ENCODE data around the gene NHLRC1.

NHLRC1 gene

DNA sequence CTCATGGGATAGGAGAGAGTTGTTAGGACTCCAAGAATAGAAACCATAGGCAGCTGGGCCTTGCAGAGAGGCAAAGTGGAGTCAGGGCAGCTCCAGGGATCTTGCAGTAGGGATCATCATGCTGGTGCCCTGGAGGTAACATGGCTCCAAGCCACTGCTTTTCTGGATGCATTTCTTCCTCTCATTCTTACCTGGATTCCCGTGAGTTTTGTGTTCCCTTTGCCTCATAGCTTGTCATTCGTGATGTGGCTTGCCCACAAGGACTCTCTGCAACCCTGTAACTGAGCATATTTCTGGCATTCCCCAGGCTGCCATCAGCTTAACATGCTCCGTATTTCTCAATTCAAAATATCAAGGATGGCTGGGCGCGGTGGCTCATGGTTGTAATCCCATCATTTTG lies 5.3 kb downstream of the NHLRC1 start:
- no peak for TF ChIP-seq POLR2A (IDR thresholded peaks at IDR 0.05; ENCODE audit: low read length)
- TF ChIP-seq GATA1 (IDR thresholded peaks at IDR 0.05; ENCODE audit: low read depth, low read length) = no peak
- no peak for DNase-seq

- DNase-seq = no peak
- TF ChIP-seq POLR2A (IDR thresholded peaks at IDR 0.05; ENCODE audit: low read length) = no peak
- TF ChIP-seq GATA1 (IDR thresholded peaks at IDR 0.05; ENCODE audit: low read depth, low read length) = no peak
Observed at GRCh38 chr6:18115356-18115755, 7.1 kb downstream of the NHLRC1 start.

DNA sequence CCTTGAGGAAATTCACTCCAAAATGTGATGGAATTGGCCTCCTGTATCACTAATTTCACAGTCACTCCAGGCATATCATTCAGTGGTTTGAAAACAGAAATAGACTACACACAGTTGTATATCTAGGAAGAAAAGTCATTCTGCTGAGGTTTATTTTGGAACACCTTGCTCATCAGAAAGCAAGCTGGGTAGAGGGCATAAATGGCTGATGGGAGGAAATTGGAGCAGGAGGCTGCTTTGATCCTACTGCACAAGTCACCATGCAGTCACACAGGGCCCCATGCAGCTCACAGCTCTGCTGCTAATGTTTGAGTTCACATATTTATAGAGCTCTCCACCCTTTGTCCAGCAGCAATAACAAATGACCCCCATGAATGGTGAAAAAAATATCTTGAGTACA lies 12.3 kb downstream of the NHLRC1 start:
- no peak for TF ChIP-seq GATA1 (IDR thresholded peaks at IDR 0.05; ENCODE audit: low read depth, low read length)
- no peak for TF ChIP-seq POLR2A (IDR thresholded peaks at IDR 0.05; ENCODE audit: low read length)
- DNase-seq = no peak

GRCh38 chr6:18107061-18107460 lies 15.4 kb downstream of the NHLRC1 start:
- DNase-seq = no peak
- TF ChIP-seq GATA1 (IDR thresholded peaks at IDR 0.05; ENCODE audit: low read depth, low read length) = no peak
- no peak for TF ChIP-seq POLR2A (IDR thresholded peaks at IDR 0.05; ENCODE audit: low read length)

- no peak for DNase-seq
- TF ChIP-seq POLR2A (IDR thresholded peaks at IDR 0.05; ENCODE audit: low read length) (no peak), GATA1 (IDR thresholded peaks at IDR 0.05; ENCODE audit: low read depth, low read length) (no peak)
Observed at GRCh38 chr6:18102783-18103509, 19.5 kb downstream of the NHLRC1 start.

DNA sequence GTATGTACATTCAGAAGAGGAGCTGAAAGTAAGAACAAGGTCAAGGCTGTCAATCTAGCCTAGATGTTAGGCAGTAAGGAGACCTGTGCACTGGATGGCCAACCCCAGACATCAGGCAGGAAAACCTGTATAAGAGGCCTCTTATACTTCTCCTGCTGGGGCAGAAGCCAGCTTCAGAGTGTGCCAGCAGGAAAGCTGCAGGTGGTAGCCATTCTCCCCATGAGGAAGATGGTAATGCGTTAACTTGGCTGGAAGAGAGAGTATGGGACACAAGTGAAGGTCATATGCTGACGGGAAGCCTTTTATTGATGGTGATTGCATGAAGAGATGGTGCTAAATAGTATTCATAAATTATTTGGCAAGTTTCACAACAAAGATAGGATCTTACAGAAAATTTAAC lies 20.6 kb downstream of the NHLRC1 start:
- TF ChIP-seq GATA1 (IDR thresholded peaks at IDR 0.05; ENCODE audit: low read depth, low read length) (no peak), POLR2A (IDR thresholded peaks at IDR 0.05; ENCODE audit: low read length) (no peak)
- no peak for DNase-seq

- DNase-seq = no peak
- TF ChIP-seq POLR2A (IDR thresholded peaks at IDR 0.05; ENCODE audit: low read length) = no peak
- no peak for TF ChIP-seq GATA1 (IDR thresholded peaks at IDR 0.05; ENCODE audit: low read depth, low read length)
Observed at GRCh38 chr6:18101271-18101670, 21.2 kb downstream of the NHLRC1 start.

DNA sequence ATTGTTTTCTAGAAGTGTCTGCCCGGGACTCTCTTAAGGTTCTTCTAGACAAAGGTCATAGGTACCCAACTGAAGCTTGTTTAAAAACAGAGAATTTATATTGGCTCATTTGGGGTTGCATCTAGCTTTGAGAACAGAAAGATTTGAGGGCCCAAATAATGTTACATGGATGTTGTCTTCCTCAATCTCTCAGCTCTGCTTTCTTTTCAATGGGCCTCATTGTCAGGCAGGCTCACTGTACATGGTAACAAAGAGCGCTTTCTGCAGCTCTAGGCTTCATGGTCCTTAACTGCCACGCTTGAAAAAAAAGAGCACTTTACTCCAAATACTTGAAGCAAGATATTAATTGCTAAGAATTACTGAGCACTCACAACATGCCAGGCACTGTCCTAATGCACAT lies 22.2 kb downstream of the NHLRC1 start:
- no peak for DNase-seq
- no peak for TF ChIP-seq GATA1 (IDR thresholded peaks at IDR 0.05; ENCODE audit: low read depth, low read length)
- TF ChIP-seq POLR2A (IDR thresholded peaks at IDR 0.05; ENCODE audit: low read length) = no peak

DNA sequence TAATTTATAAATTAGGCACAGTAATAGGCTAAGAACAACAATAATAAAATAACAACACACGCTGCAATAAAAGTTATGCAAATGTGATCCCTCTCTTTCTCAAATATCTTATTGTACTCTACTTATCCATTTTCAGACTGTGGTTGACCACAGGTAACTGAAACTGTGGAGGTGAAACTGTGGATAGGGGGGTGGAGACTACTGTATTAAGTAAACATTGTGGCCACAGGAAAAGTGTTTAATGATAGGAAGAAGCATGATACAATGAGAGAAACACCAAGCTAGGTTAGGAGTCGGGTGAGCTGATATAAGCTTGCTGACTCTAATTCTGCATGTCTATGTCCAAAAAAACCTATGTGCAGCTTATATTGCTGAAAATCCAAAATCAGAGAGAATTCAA lies 23.0 kb downstream of the NHLRC1 start:
- DNase-seq = no peak
- TF ChIP-seq GATA1 (IDR thresholded peaks at IDR 0.05; ENCODE audit: low read depth, low read length) = no peak
- TF ChIP-seq POLR2A (IDR thresholded peaks at IDR 0.05; ENCODE audit: low read length) = no peak

DNA sequence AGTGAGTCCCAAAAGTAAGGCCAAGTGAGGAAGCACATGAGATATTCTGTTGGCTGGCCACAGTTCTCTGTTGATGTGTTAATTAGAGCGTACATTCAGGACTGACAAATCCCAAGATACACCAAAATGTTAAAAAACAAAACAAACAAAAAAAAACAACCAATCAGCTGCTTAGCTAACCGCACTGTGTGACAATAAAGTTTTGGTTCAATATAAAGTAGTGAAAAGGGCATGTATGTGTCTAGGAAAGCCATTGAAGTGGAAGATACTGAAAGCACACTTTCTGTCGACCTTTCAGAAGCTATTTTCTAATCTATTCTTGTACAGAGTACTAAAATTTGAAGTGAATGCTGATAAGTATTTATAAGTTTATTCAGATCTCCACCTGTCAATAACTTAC lies 26.1 kb downstream of the NHLRC1 start:
- DNase-seq = no peak
- TF ChIP-seq POLR2A (IDR thresholded peaks at IDR 0.05; ENCODE audit: low read length) = no peak
- TF ChIP-seq GATA1 (IDR thresholded peaks at IDR 0.05; ENCODE audit: low read depth, low read length) = no peak

GRCh38 chr6:18091382-18091781 lies 31.1 kb downstream of the NHLRC1 start:
- DNase-seq = no peak
- TF ChIP-seq POLR2A (IDR thresholded peaks at IDR 0.05; ENCODE audit: low read length) (no peak), GATA1 (IDR thresholded peaks at IDR 0.05; ENCODE audit: low read depth, low read length) (no peak)

- DNase-seq = peak; percentile 31 to 64
- TF ChIP-seq POLR2A (IDR thresholded peaks at IDR 0.05; ENCODE audit: low read length) (no peak), GATA1 (IDR thresholded peaks at IDR 0.05; ENCODE audit: low read depth, low read length) (no peak)
Observed at GRCh38 chr6:18090349-18090786, 32.1 kb downstream of the NHLRC1 start.

- DNase-seq = no peak
- TF ChIP-seq GATA1 (IDR thresholded peaks at IDR 0.05; ENCODE audit: low read depth, low read length) = no peak
- TF ChIP-seq POLR2A (IDR thresholded peaks at IDR 0.05; ENCODE audit: low read length) = no peak
Observed at GRCh38 chr6:18088419-18089296, 33.8 kb downstream of the NHLRC1 start.

DNA sequence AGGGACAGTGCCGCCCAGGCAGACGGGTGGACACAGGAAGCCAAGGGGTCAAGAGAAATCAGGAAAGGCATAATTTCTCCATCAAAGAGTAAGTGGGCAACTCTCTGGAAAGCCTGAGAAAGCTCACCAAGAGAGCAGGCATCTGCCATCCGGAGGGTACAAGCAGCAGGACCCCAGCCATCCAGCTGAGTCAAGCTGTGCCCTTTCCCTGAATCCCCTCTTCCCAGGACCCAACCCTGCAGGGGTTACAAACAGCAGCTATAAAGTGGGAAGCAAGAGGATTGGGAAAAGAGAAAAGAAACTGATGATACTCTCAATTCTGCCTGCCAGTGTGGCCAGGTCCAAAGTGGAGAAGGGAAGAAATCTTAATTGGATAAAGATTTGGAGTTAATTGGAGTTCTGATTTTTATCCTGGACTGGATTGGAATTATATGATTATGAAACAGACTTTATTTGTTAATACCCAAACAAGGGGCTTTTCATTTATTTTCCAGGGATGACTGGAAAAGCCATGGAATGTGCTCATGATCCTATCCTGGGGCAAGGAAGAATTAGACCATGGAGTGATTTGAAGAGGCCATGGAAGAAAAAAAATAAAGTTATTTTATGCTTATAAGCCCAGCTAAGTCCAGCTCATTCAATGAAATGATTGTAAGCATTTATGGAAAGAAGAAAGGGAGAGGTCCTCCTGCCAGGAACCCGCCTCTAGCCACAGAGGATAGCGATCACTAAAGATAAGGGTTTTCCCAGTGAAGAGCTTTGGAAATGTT lies 34.9 kb downstream of the NHLRC1 start:
- no peak for DNase-seq
- no peak for TF ChIP-seq GATA1 (IDR thresholded peaks at IDR 0.05; ENCODE audit: low read depth, low read length)
- TF ChIP-seq POLR2A (IDR thresholded peaks at IDR 0.05; ENCODE audit: low read length) = no peak
